Pancreas (tissue), 10 donors: ENCODE data around the gene MSI2. TPM values are rescaled to one million over a fixed set of nuclear protein-coding genes. Genes with fewer than 3 reads are reported as not detected.
A peak's percentile ranks its signal among the peaks of the same experiment; 100 is the strongest.

ENCODE experiments used
- ATAC-seq, 4 donors: fragments of 200-7000 bp; cut with Tn5 transposase; one replicate each; pipeline versions ENCODE4 v1.8.0 to v1.9.1; 2020; ENCODE audit warnings: mild to moderate bottlenecking in 4 of 4, moderate library complexity in 4 of 4
- DNase-seq, 6 donors: peaks; one replicate each; pipeline ENCODE4 v3.0.0-alpha.2; 2020
- FAIRE-seq: peaks from 2 replicates; lab custom pipeline; 2012; peaks lifted over from hg19 to GRCh38; lab: Jason Lieb, UNC
- H3K27ac ChIP-seq, 4 donors: fragments of 200-600 bp; sonication (generic); 1 replicate in 3 of 4; 2 replicates in 1 of 4; pipeline versions ENCODE4 v1.5.0 to v1.8.0; 2020
- H3K27me3 ChIP-seq, 4 donors: fragments of 200-600 bp; one replicate each; pipeline ENCODE4 v1.8.0; 2021
- H3K36me3 ChIP-seq, 3 donors: fragments of 200-600 bp; sonication (generic) in 1 of 3; one replicate each; pipeline versions ENCODE4 v1.5.0 to v1.8.0; 2020 to 2021
- H3K4me1 ChIP-seq, 3 donors: fragments of 200-600 bp; one replicate each; pipeline ENCODE4 v1.8.0; 2021
- H3K4me3 ChIP-seq, 4 donors: fragments of 200-600 bp; sonication (generic) in 2 of 4; one replicate each; pipeline versions ENCODE4 v1.5.0 to v1.8.0; 2020 to 2021
- H3K9me3 ChIP-seq, 4 donors: fragments of 200-600 bp; one replicate each; pipeline ENCODE4 v1.8.0; 2021
- WGBS, 2 donors: extraction: QIAGEN DNeasy Blood & Tissue Kit; methylation state at CpG; one replicate each; pipeline ENCODE4 v1.1.7; 2013; 5-methylcytosine and 5-hydroxymethylcytosine counted together
- intact Hi-C, 3 donors: fragments of 100-400 bp; cut with DNase I; formaldehyde crosslinking; loops; one replicate each; pipeline versions ENCODE4 v1.11.1 to v1.14.2; 2022
- polyA plus RNA-seq, 2 donors: library from polyadenylated mRNA; stranded (reverse); fragments of 200-250 nt; gene quantifications; one replicate each; pipeline ENCODE4 v1.2.3, GENCODE V29; 2013
- total RNA-seq, 6 donors: library from RNA; stranded (reverse); fragmentation: NEBNext Ultra II Directional in 4 of 6; extraction: Animal tissue kit (Norgen Biotek cat#: 25700) in 4 of 6; gene quantifications; one replicate each; pipeline versions ENCODE4 v1.2.1 to v1.2.4, GENCODE V29; 2021 to 2023
- TF ChIP-seq, protein P1 (sequence below), 4 donors: fragments of 200-600 bp; sonication (generic) in 3 of 4; IDR thresholded peaks; one replicate each; pipeline versions ENCODE4 v1.5.0 to v1.8.0; 2021; ENCODE audit warnings: antibody characterized with exemption in 4 of 4
- donor health status: healthy with polysubstance abuse.
- donor health status: DM: no; HTN: no; CAD: no; lungs with moderate emphysema.
- donor health status: DM: no; HTN: no; CAD: no.
- donor health status: control.
- donor health status: control.
- donor health status: Bipolar disorder and iron deficiency.
- donor health status: DM: yes; HTN: yes; CAD: no.
- donor health status: DM: no; HTN: no; CAD: no.
- donor health status: DM: no; HTN: no; CAD: no.
- donor health status: DM: yes; HTN: yes; CAD: no.

MSI2 gene
- total and polyA plus RNA-seq, 8 donors, result 10.4 to 48.9 (median 30.1) TPM

DNA sequence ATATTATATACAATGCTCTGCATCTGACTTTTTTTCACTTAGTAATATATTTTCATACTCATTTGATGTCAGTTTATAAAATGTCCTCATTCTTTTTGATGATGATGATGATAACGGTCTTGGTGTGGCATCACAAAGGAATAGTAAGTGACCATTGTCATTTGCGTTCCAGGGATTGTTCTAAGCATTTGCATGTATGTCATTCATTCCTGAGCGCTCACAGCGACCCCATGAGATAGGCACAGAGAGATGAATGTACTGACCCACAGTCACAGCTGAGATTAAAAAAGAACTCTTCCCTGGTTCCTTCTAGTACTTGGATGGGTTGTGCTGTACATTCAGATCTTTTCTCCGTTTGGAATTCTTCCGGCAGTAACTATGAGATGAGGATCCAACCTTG lies 21.2 kb upstream of the MSI2 start:
- Histone ChIP-seq H3K4me1 (no peaks in the 10 kb centered on the region), H3K27me3 (no peaks in the 10 kb centered on the region), H3K9me3 (no peaks in the 10 kb centered on the region), H3K27ac (no peak overlapping the region), H3K4me3 (no peak overlapping the region), H3K36me3 (no peaks in the 10 kb centered on the region)
- FAIRE-seq, result no peak
- 82 to 87% methylated on average over 6 of the region's 6 CpGs for WGBS, 2 donors
- TF ChIP-seq, protein P1, sequence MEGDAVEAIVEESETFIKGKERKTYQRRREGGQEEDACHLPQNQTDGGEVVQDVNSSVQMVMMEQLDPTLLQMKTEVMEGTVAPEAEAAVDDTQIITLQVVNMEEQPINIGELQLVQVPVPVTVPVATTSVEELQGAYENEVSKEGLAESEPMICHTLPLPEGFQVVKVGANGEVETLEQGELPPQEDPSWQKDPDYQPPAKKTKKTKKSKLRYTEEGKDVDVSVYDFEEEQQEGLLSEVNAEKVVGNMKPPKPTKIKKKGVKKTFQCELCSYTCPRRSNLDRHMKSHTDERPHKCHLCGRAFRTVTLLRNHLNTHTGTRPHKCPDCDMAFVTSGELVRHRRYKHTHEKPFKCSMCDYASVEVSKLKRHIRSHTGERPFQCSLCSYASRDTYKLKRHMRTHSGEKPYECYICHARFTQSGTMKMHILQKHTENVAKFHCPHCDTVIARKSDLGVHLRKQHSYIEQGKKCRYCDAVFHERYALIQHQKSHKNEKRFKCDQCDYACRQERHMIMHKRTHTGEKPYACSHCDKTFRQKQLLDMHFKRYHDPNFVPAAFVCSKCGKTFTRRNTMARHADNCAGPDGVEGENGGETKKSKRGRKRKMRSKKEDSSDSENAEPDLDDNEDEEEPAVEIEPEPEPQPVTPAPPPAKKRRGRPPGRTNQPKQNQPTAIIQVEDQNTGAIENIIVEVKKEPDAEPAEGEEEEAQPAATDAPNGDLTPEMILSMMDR (IDR thresholded peaks at IDR 0.05), result no peak
- no peak for ATAC-seq
- no peak for DNase-seq
- intact Hi-C loops, result loop anchor here in 1 of 3 donors (10.0 kb wide), 1 partner anchor 50 kb away; no protein-coding TSS in a partner anchor

DNA sequence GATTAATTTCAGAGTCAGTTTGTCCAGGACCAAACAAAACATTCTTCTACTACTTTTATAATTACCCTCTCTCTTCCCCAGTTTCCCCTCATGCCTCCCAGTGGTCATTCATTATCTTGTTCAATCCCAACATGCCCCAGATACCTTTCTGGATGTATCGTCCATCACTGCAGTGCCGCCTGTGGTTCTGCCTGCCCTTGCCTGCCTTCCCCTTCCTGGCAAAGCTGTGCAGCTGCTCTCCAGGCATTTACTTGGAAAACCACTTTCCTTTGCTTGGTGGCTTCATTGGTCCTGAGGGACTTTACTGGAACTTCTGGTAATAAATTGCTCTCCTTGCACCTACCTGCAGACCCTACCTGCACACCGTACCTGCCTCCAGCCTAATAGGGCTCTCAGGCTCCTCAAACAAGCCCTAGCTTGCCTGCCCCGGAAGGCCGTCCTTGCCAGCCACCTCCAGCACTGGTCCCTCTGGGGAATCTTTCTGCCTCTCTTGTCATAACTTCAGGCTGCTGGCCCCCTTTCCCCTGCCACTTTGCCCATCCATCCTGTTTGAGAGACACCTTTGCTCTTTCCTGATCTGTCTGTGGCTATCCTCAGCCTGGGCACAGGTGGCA lies 19.5 kb upstream of the MSI2 start:
- Histone ChIP-seq H3K36me3 (no peaks in the 10 kb centered on the region), H3K9me3 (no peaks in the 10 kb centered on the region), H3K4me3 (no peak overlapping the region), H3K27me3 (no peaks in the 10 kb centered on the region), H3K4me1 (no peaks in the 10 kb centered on the region), H3K27ac (no peak overlapping the region)
- intact Hi-C loops, result loop anchor here in 1 of 3 donors (10.0 kb wide), 1 partner anchor 48 kb away; no protein-coding TSS in a partner anchor
- WGBS, 2 donors, result 86 to 97% methylated on average over 5 of the region's 5 CpGs
- DNase-seq (no peak), ATAC-seq (no peak), FAIRE-seq (no peak)
- TF ChIP-seq, protein P1 (IDR thresholded peaks at IDR 0.05), result no peak

DNA sequence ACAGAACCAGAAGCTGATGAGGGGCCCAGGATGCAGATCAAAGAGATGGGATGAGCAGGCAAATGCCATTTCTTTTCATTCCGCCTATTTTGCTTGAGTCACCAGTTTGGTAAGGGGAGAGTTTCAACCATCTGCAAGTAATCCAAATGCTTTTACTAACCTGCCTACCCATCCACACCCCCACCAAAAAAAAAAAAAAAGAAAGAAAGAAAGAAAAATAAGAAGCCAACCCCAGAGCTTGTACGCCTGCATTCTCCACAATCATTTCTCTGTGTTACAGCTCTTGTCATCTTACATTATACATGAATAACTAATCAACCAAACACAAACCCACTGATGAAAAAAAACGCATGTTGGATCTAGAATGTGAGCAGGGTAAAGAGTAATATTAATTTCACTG lies 15.7 kb upstream of the MSI2 start:
- no peak for ATAC-seq
- H3K9me3 ChIP-seq, result no peaks in the 10 kb centered on the region
- H3K27me3 ChIP-seq, result no peaks in the 10 kb centered on the region
- WGBS, 2 donors, result 71 to 79% methylated on average over 3 of the region's 3 CpGs
- H3K4me3 ChIP-seq, result no peak overlapping the region
- H3K36me3 ChIP-seq, result no peaks in the 10 kb centered on the region
- no peaks in the 10 kb centered on the region for H3K4me1 ChIP-seq
- no peak for DNase-seq
- intact Hi-C loops, result loop anchor here in 1 of 3 donors (5.0 to 10.0 kb wide), 2 partner anchors 434 to 507 kb away; partner anchors contain the start of gene CCDC182
- no peak for FAIRE-seq
- H3K27ac ChIP-seq, result no peak overlapping the region
- TF ChIP-seq, protein P1 (IDR thresholded peaks at IDR 0.05), result no peak

DNA sequence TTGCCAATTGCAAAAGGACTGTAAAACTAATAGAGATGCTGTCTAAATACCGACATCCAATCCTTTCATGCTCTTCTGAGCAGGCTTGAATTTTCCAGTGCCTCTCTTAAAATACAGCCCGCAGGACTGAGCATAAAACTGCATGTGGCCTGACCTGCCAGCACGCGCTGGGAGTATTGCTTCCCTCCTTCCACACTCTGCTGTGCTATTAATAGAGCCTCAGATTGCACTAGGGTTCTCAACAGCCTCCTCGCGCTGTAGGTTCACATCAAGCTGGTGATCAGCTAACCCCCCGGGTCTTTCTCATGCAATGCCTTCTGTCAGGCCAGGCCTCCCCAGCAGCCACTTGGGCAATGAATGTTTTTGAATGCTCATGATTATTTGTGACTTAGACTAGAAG lies 14.2 kb upstream of the MSI2 start:
- Histone ChIP-seq H3K27me3 (no peaks in the 10 kb centered on the region), H3K4me3 (no peak overlapping the region), H3K36me3 (no peaks in the 10 kb centered on the region), H3K27ac (no peak overlapping the region), H3K4me1 (no peaks in the 10 kb centered on the region), H3K9me3 (no peaks in the 10 kb centered on the region)
- intact Hi-C loops, result loop anchor here in 1 of 3 donors (5.0 to 10.0 kb wide), 2 partner anchors 433 to 505 kb away; partner anchors contain the start of gene CCDC182
- FAIRE-seq (no peak), DNase-seq (no peak), ATAC-seq (peak in 1 of 4 donors; percentile 43)
- WGBS, 2 donors, result 62 to 71% methylated on average over 7 of the region's 7 CpGs
- TF ChIP-seq, protein P1 (IDR thresholded peaks at IDR 0.05), result no peak

DNA sequence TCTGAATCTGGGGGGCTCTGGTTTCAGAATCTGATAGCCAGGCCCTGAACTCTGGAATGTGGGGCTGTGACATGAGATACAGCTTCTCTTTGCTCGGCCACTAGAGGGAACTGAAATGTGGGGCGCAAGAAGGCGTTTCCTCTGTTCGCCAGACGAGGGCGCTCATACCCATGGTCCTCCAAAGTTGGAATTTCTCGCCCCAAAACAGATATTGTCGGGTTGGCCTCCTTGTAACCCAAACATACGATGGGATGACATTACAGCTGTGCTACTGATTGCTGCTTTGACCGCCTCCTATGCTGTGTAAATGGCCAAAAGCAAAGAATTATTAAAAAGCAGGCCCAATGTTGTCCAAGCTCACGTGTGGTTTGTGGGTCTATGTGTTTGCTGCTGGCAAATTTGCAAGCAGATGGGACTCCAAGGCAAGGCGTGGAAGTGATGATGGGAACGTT lies 13.1 kb upstream of the MSI2 start:
- DNase-seq, result peak; percentile 38 to 87 (median 64)
- WGBS, 2 donors, result 14 to 15% methylated on average over 13 of the region's 13 CpGs
- TF ChIP-seq, protein P1 (IDR thresholded peaks at IDR 0.05), result peak; percentile 87 to 96 (median 95)
- no peaks in the 10 kb centered on the region for H3K27me3 ChIP-seq
- intact Hi-C loops, result loop anchor here in 1 of 3 donors (5.0 to 10.0 kb wide), 2 partner anchors 432 to 504 kb away; partner anchors contain the start of gene CCDC182
- no peaks in the 10 kb centered on the region for H3K4me1 ChIP-seq
- H3K27ac ChIP-seq, result no peak overlapping the region
- H3K36me3 ChIP-seq, result no peaks in the 10 kb centered on the region
- FAIRE-seq, result no peak
- no peak overlapping the region for H3K4me3 ChIP-seq
- H3K9me3 ChIP-seq, result no peaks in the 10 kb centered on the region
- ATAC-seq, result peak; percentile 71 to 100 (median 94)
